GM23248 (cell line): ENCODE data around the gene SH3RF2. TPM values are rescaled to one million over a fixed set of nuclear protein-coding genes. Genes with fewer than 3 reads are reported as not detected.

Experiments
- DNase-seq: peaks from one replicate; pipeline ENCODE4 v3.0.0-alpha.2; 2015
- H2AFZ ChIP-seq: fragments of 200-600 bp; sonication (generic); 2 replicates; pipeline ENCODE4 v1.6.1; 2016; ENCODE audit warnings: antibody characterized with exemption
- H3F3A ChIP-seq: fragments of 200-600 bp; sonication (generic); 2 replicates; pipeline ENCODE4 v1.6.1; 2016; ENCODE audit warnings: mild to moderate bottlenecking, antibody characterized with exemption, mixed run types; ENCODE audit not compliant: insufficient read depth
- H3K27ac ChIP-seq: fragments of 200-600 bp; sonication (generic); 2 replicates; pipeline ENCODE4 v1.5.1; 2016; ENCODE audit warnings: mild to moderate bottlenecking
- H3K27me3 ChIP-seq: fragments of 200-600 bp; sonication (generic); replicated peaks from 2 replicates; pipeline ENCODE4 v1.6.1; 2016; ENCODE audit warnings: mild to moderate bottlenecking; ENCODE audit not compliant: insufficient read depth
- H3K36me3 ChIP-seq: fragments of 200-600 bp; sonication (generic); 2 replicates; pipeline ENCODE4 v1.6.1; 2016; ENCODE audit warnings: low read depth, mild to moderate bottlenecking
- H3K4me1 ChIP-seq: fragments of 200-600 bp; sonication (generic); 2 replicates; pipeline ENCODE4 v1.6.1; 2016; ENCODE audit warnings: mild to moderate bottlenecking; ENCODE audit not compliant: insufficient read depth
- H3K4me2 ChIP-seq: fragments of 200-600 bp; sonication (generic); one replicate; pipeline ENCODE4 v1.6.1; 2016; ENCODE audit warnings: mild to moderate bottlenecking; ENCODE audit not compliant: unreplicated experiment
- H3K4me3 ChIP-seq: fragments of 200-600 bp; sonication (generic); 2 replicates; pipeline ENCODE4 v1.5.1; 2016; ENCODE audit warnings: mild to moderate bottlenecking
- H3K79me2 ChIP-seq: fragments of 200-600 bp; sonication (generic); 2 replicates; pipeline ENCODE4 v1.6.1; 2016; ENCODE audit warnings: mild to moderate bottlenecking; ENCODE audit not compliant: insufficient read depth
- H3K9ac ChIP-seq: fragments of 200-600 bp; sonication (generic); 2 replicates; pipeline ENCODE4 v1.6.1; 2016; ENCODE audit warnings: mild to moderate bottlenecking
- H3K9me2 ChIP-seq: fragments of 200-600 bp; sonication (generic); 2 replicates; pipeline ENCODE4 v1.6.1; 2016; ENCODE audit warnings: mixed run types, mild to moderate bottlenecking, moderate library complexity; ENCODE audit not compliant: insufficient read depth
- H3K9me3 ChIP-seq: fragments of 200-600 bp; sonication (generic); one replicate; pipeline ENCODE4 v1.6.1; 2017; ENCODE audit warnings: low read depth
- H4K20me1 ChIP-seq: fragments of 200-600 bp; sonication (generic); 2 replicates; pipeline ENCODE4 v1.6.0; 2016; ENCODE audit not compliant: insufficient read depth
- EZH2 ChIP-seq: fragments of 200-600 bp; sonication (generic); IDR thresholded peaks from 2 replicates; pipeline ENCODE4 v1.6.1; 2018; ENCODE audit warnings: antibody characterized with exemption, mild to moderate bottlenecking; ENCODE audit not compliant: insufficient read depth, poor library complexity, severe bottlenecking
- EZH2phosphoT487 ChIP-seq: fragments of 200-600 bp; sonication (generic); IDR thresholded peaks from 2 replicates; pipeline ENCODE4 v1.6.1; 2018; ENCODE audit warnings: antibody characterized with exemption, moderate library complexity, mild to moderate bottlenecking, low read depth; ENCODE audit not compliant: insufficient read depth
- WGBS, 2 experiments: methylation state at CpG; one replicate each; pipeline ENCODE4 v1.1.6; 2015 to 2017; ENCODE audit warnings: low lambda C conversion rate in 2 of 2, low coverage in 1 of 2; ENCODE audit errors: missing lambda C conversion rate in 2 of 2; 5-methylcytosine and 5-hydroxymethylcytosine counted together
- in situ Hi-C: fragments of 300-500 bp; cut with MboI; formaldehyde crosslinking; loops from 2 replicates; pipeline ENCODE4 v1.15.0; 2020
- polyA plus RNA-seq: library from polyadenylated mRNA; unstranded; fragments of >200 nt; fragmentation: Nextera tagmentation; extraction: Ambion mirVana; gene quantifications from 2 replicates; pipeline ENCODE4 v1.2.1, GENCODE V29; 2016
- total RNA-seq: library from RNA; depleted of rRNA; stranded (reverse); fragments of >200 nt; shearing (Covaris generic); gene quantifications from 2 replicates; pipeline ENCODE4 v1.2.3, GENCODE V29; 2014

Gene SH3RF2
- total and polyA plus RNA-seq, 2 experiments from 2014 or later = 0.21 TPM; not detected in 1

DNA sequence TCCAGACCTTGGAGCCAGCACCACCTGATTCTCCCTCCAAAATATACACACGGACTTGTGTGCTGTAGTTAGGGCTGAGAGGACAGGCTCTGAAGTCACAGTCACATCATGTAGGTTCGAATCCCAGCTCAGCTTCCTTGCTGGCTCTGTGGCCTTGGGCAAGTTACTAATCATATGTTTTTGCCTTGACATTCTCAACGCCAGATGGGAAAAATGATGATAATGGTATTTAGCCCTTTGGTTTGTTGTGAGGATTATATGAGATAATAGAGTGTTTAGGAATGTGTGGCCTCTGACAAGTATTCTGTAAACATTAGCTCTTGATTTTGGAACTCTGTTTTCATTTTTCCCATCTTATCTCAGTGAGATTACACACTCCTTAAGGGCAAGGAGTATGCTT lies 96.5 kb downstream of the SH3RF2 start:
- Histone ChIP-seq H3K27ac (no peak overlapping the region), H3K27me3 (peaks cover 9% of the 10 kb centered on the region), H3K4me2 (no peak overlapping the region), H4K20me1 (no peaks in the 10 kb centered on the region), H3F3A (no peaks in the 10 kb centered on the region), H3K79me2 (no peaks in the 10 kb centered on the region), H3K9me3 (no peaks in the 10 kb centered on the region), H3K4me1 (no peaks in the 10 kb centered on the region), H3K4me3 (no peak overlapping the region), H3K9me2 (no peaks in the 10 kb centered on the region), H3K9ac (no peak overlapping the region), H2AFZ (no peak overlapping the region), H3K36me3 (no peaks in the 10 kb centered on the region)
- DNase-seq = no peak
- 31 to 34% methylated on average over 3 of the region's 3 CpGs for WGBS, 2 experiments
- in situ Hi-C loops = no loop called here
- TF ChIP-seq EZH2 (no peak), EZH2phosphoT487 (no peak)

GRCh38 chr5:146034127-146034526 lies 97.7 kb downstream of the SH3RF2 start:
- Histone ChIP-seq H3K4me1 (no peaks in the 10 kb centered on the region), H3K27ac (no peak overlapping the region), H3K36me3 (no peaks in the 10 kb centered on the region), H3K79me2 (no peaks in the 10 kb centered on the region), H3K4me2 (no peak overlapping the region), H3K9me2 (no peaks in the 10 kb centered on the region), H3K9ac (no peak overlapping the region), H3K9me3 (no peaks in the 10 kb centered on the region), H3F3A (no peaks in the 10 kb centered on the region), H3K4me3 (no peak overlapping the region), H2AFZ (no peak overlapping the region), H4K20me1 (no peaks in the 10 kb centered on the region), H3K27me3 (peaks cover 9% of the 10 kb centered on the region)
- DNase-seq = no peak
- in situ Hi-C loops = no loop called here
- 42 to 43% methylated on average over 2 of the region's 2 CpGs for WGBS, 2 experiments
- TF ChIP-seq EZH2phosphoT487 (no peak), EZH2 (no peak)

GRCh38 chr5:146034605-146035004 lies 98.2 kb downstream of the SH3RF2 start:
- Histone ChIP-seq H3K79me2 (no peaks in the 10 kb centered on the region), H3K27ac (no peak overlapping the region), H3K9me3 (no peaks in the 10 kb centered on the region), H3K4me3 (no peak overlapping the region), H3K9me2 (no peaks in the 10 kb centered on the region), H3K4me2 (no peak overlapping the region), H3K27me3 (peaks cover 9% of the 10 kb centered on the region), H3K36me3 (no peaks in the 10 kb centered on the region), H4K20me1 (no peaks in the 10 kb centered on the region), H3F3A (no peaks in the 10 kb centered on the region), H3K9ac (no peak overlapping the region), H3K4me1 (no peaks in the 10 kb centered on the region), H2AFZ (no peak overlapping the region)
- TF ChIP-seq EZH2 (no peak), EZH2phosphoT487 (no peak)
- in situ Hi-C loops = no loop called here
- WGBS, 2 experiments = 68 to 74% methylated on average over 4 of the region's 4 CpGs
- no peak for DNase-seq

DNA sequence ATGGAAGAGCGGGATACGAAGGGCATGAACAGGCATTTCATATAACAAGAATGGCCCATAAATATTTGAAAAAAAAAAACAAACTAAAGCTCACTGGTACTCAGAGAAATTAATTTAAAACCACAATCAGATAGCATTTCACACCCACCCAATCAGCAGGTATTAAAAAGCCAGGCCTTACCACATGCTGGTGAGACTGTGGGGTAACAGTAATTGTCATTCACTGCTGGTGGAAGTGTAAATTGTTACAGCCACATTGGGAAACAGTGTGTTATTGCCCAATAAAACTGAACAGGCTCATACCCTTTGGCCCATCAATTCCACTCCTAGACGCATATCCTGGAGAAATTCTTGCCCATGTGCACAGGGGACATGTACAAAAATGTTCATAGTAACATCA lies 103.0 kb downstream of the SH3RF2 start:
- H3K27me3 ChIP-seq = peaks cover 7% of the 10 kb centered on the region
- H3K9me2 ChIP-seq = no peaks in the 10 kb centered on the region
- no peak overlapping the region for H3K9ac ChIP-seq
- TF ChIP-seq EZH2 (no peak), EZH2phosphoT487 (no peak)
- no peaks in the 10 kb centered on the region for H3F3A ChIP-seq
- no peaks in the 10 kb centered on the region for H3K79me2 ChIP-seq
- H2AFZ ChIP-seq = no peak overlapping the region
- no peak overlapping the region for H3K4me2 ChIP-seq
- no peak overlapping the region for H3K4me3 ChIP-seq
- no peak for DNase-seq
- H3K4me1 ChIP-seq = peaks cover 7% of the 10 kb centered on the region; the same call in 1 of the 2 replicates
- WGBS, 2 experiments = 59 to 65% methylated on average over 3 of the region's 3 CpGs
- in situ Hi-C loops = no loop called here
- H3K27ac ChIP-seq = no peak overlapping the region
- no peaks in the 10 kb centered on the region for H4K20me1 ChIP-seq
- H3K36me3 ChIP-seq = no peaks in the 10 kb centered on the region
- H3K9me3 ChIP-seq = no peaks in the 10 kb centered on the region

GRCh38 chr5:146040527-146040926 lies 104.1 kb downstream of the SH3RF2 start:
- 53 to 54% methylated on average over 3 of the region's 3 CpGs for WGBS, 2 experiments
- no peak for DNase-seq

More at GRCh38 chr5:146040527-146040926, 104.1 kb downstream of the SH3RF2 start:
- TF ChIP-seq EZH2 (no peak), EZH2phosphoT487 (no peak)
- no peaks in the 10 kb centered on the region for H3K36me3 ChIP-seq
- H3K27me3 ChIP-seq = peaks cover 7% of the 10 kb centered on the region
- H3K4me2 ChIP-seq = no peak overlapping the region
- no peaks in the 10 kb centered on the region for H3K9me2 ChIP-seq
- H2AFZ ChIP-seq = no peak overlapping the region
- H3K27ac ChIP-seq = no peak overlapping the region
- H3K9ac ChIP-seq = no peak overlapping the region
- H3K9me3 ChIP-seq = no peaks in the 10 kb centered on the region
- H3K79me2 ChIP-seq = no peaks in the 10 kb centered on the region
- no peaks in the 10 kb centered on the region for H4K20me1 ChIP-seq
- no peaks in the 10 kb centered on the region for H3F3A ChIP-seq
- in situ Hi-C loops = no loop called here
- no peak overlapping the region for H3K4me3 ChIP-seq
- H3K4me1 ChIP-seq = peaks cover 7% of the 10 kb centered on the region; the same call in 1 of the 2 replicates
